ENCODE measurements around the gene CAMK2A.

The CAMK2A gene

GRCh38 chr5:150286820-150287219, 2.8 kb downstream of the CAMK2A start:
- Mint-ChIP-seq H3K27ac (no peak overlapping the region), H3K4me3 (no peak overlapping the region), H3K27me3 (peaks cover 10% of the 10 kb centered on the region in 2 donors), H3K9me3 (no peaks in the 10 kb centered on the region), H3K4me1 (no peaks in the 10 kb centered on the region), H3K36me3 (no peaks in the 10 kb centered on the region)
- DNase-seq (no peak), ATAC-seq (replicated peaks) (peak; percentile 61 to 80)

GRCh38 chr5:150285114-150285513, 4.5 kb downstream of the CAMK2A start:
- no peak for ATAC-seq (replicated peaks)
- Mint-ChIP-seq H3K36me3 (no peaks in the 10 kb centered on the region), H3K4me3 (no peak overlapping the region), H3K9me3 (no peaks in the 10 kb centered on the region), H3K4me1 (no peaks in the 10 kb centered on the region), H3K27ac (no peak overlapping the region), H3K27me3 (peaks cover 6 to 17% of the 10 kb centered on the region in 2 donors)
- no peak for DNase-seq

- DNase-seq, result no peak
- ATAC-seq (replicated peaks), result no peak
- no peaks in the 10 kb centered on the region for H3K36me3 Mint-ChIP-seq
- H3K9me3 Mint-ChIP-seq, result no peaks in the 10 kb centered on the region
- peaks cover 3 to 21% of the 10 kb centered on the region in 2 donors for H3K27me3 Mint-ChIP-seq
- no peak overlapping the region for H3K27ac Mint-ChIP-seq
- H3K4me1 Mint-ChIP-seq, result no peaks in the 10 kb centered on the region
- H3K4me3 Mint-ChIP-seq, result no peak overlapping the region
Observed at GRCh38 chr5:150284311-150284710, 5.3 kb downstream of the CAMK2A start.

GRCh38 chr5:150283904-150284303, 5.7 kb downstream of the CAMK2A start:
- H3K9me3 Mint-ChIP-seq, result no peaks in the 10 kb centered on the region
- no peaks in the 10 kb centered on the region for H3K36me3 Mint-ChIP-seq
- no peak overlapping the region for H3K27ac Mint-ChIP-seq
- no peak overlapping the region for H3K4me3 Mint-ChIP-seq
- H3K27me3 Mint-ChIP-seq, result peaks cover 5 to 23% of the 10 kb centered on the region in 2 donors
- DNase-seq (no peak), ATAC-seq (replicated peaks) (no peak)
- H3K4me1 Mint-ChIP-seq, result no peaks in the 10 kb centered on the region

GRCh38 chr5:150281987-150282386, 7.6 kb downstream of the CAMK2A start:
- H3K4me3 Mint-ChIP-seq, result no peak overlapping the region
- DNase-seq (no peak), ATAC-seq (replicated peaks) (no peak)
- no peak overlapping the region for H3K27ac Mint-ChIP-seq
- no peaks in the 10 kb centered on the region for H3K36me3 Mint-ChIP-seq
- H3K27me3 Mint-ChIP-seq, result peaks cover 5 to 32% of the 10 kb centered on the region in 2 donors
- H3K9me3 Mint-ChIP-seq, result no peaks in the 10 kb centered on the region
- peaks cover 0 to 2% of the 10 kb centered on the region in 2 donors for H3K4me1 Mint-ChIP-seq

- no peak for ATAC-seq (replicated peaks)
- Mint-ChIP-seq H3K36me3 (no peaks in the 10 kb centered on the region), H3K4me3 (no peak overlapping the region)
Observed at GRCh38 chr5:150279330-150280020, 10.1 kb downstream of the CAMK2A start.

GRCh38 chr5:150278916-150279315, 10.7 kb downstream of the CAMK2A start:
- Mint-ChIP-seq H3K4me3 (no peak overlapping the region), H3K27ac (no peak overlapping the region), H3K36me3 (no peaks in the 10 kb centered on the region), H3K27me3 (peaks cover 5 to 28% of the 10 kb centered on the region in 2 donors), H3K9me3 (no peaks in the 10 kb centered on the region), H3K4me1 (peaks cover 0 to 2% of the 10 kb centered on the region in 2 donors)
- DNase-seq (no peak), ATAC-seq (replicated peaks) (no peak)

More at GRCh38 chr5:150279330-150280020, 10.1 kb downstream of the CAMK2A start:
- Mint-ChIP-seq H3K4me1 (peaks cover 0 to 2% of the 10 kb centered on the region in 2 donors), H3K27me3 (peaks cover 5 to 29% of the 10 kb centered on the region in 2 donors), H3K27ac (no peak overlapping the region), H3K9me3 (no peaks in the 10 kb centered on the region)
- no peak for DNase-seq

- ATAC-seq (replicated peaks) (no peak), DNase-seq (no peak)
- no peak overlapping the region for H3K4me3 Mint-ChIP-seq
- no peak overlapping the region for H3K27ac Mint-ChIP-seq
- peaks cover 0 to 2% of the 10 kb centered on the region in 2 donors for H3K4me1 Mint-ChIP-seq
- H3K36me3 Mint-ChIP-seq, result no peaks in the 10 kb centered on the region
- peaks cover 5 to 26% of the 10 kb centered on the region in 2 donors for H3K27me3 Mint-ChIP-seq
- no peaks in the 10 kb centered on the region for H3K9me3 Mint-ChIP-seq
Observed at GRCh38 chr5:150278046-150278730, 11.4 kb downstream of the CAMK2A start.

GRCh38 chr5:150277043-150277442, 12.5 kb downstream of the CAMK2A start:
- Mint-ChIP-seq H3K9me3 (no peaks in the 10 kb centered on the region), H3K4me3 (no peak overlapping the region), H3K27me3 (peaks cover 12 to 30% of the 10 kb centered on the region in 2 donors), H3K4me1 (peaks cover 0 to 2% of the 10 kb centered on the region in 2 donors), H3K27ac (no peak overlapping the region), H3K36me3 (no peaks in the 10 kb centered on the region)
- ATAC-seq (replicated peaks) (no peak), DNase-seq (no peak)

GRCh38 chr5:150274811-150275210, 14.8 kb downstream of the CAMK2A start:
- Mint-ChIP-seq H3K9me3 (no peaks in the 10 kb centered on the region), H3K36me3 (no peaks in the 10 kb centered on the region), H3K4me3 (no peak overlapping the region), H3K4me1 (peaks cover 0 to 2% of the 10 kb centered on the region in 2 donors), H3K27me3 (peaks cover 17 to 18% of the 10 kb centered on the region in 2 donors), H3K27ac (no peak overlapping the region)
- DNase-seq (no peak), ATAC-seq (replicated peaks) (no peak)

GRCh38 chr5:150272531-150272930, 17.0 kb downstream of the CAMK2A start:
- DNase-seq (no peak), ATAC-seq (replicated peaks) (peak; percentile 63 to 69)
- Mint-ChIP-seq H3K4me3 (no peak overlapping the region), H3K4me1 (no peaks in the 10 kb centered on the region), H3K36me3 (no peaks in the 10 kb centered on the region), H3K27me3 (peaks cover 4 to 12% of the 10 kb centered on the region in 2 donors), H3K9me3 (no peaks in the 10 kb centered on the region), H3K27ac (no peak overlapping the region)

- no peak overlapping the region for H3K4me3 Mint-ChIP-seq
- no peaks in the 10 kb centered on the region for H3K4me1 Mint-ChIP-seq
- peaks cover 4 to 12% of the 10 kb centered on the region in 2 donors for H3K27me3 Mint-ChIP-seq
- H3K9me3 Mint-ChIP-seq, result no peaks in the 10 kb centered on the region
- H3K27ac Mint-ChIP-seq, result no peak overlapping the region
- no peak for DNase-seq
- H3K36me3 Mint-ChIP-seq, result no peaks in the 10 kb centered on the region
- no peak for ATAC-seq (replicated peaks)
Observed at GRCh38 chr5:150271923-150272322, 17.6 kb downstream of the CAMK2A start.

- no peaks in the 10 kb centered on the region for H3K4me1 Mint-ChIP-seq
- no peak overlapping the region for H3K4me3 Mint-ChIP-seq
- H3K27me3 Mint-ChIP-seq, result peaks cover 4 to 12% of the 10 kb centered on the region in 2 donors
- no peak overlapping the region for H3K27ac Mint-ChIP-seq
- ATAC-seq (replicated peaks) (no peak), DNase-seq (no peak)
- no peaks in the 10 kb centered on the region for H3K36me3 Mint-ChIP-seq
- H3K9me3 Mint-ChIP-seq, result no peaks in the 10 kb centered on the region
Observed at GRCh38 chr5:150271296-150271692, 18.3 kb downstream of the CAMK2A start.

- H3K4me3 Mint-ChIP-seq, result no peak overlapping the region
- peaks cover 4 to 12% of the 10 kb centered on the region in 2 donors for H3K27me3 Mint-ChIP-seq
- H3K9me3 Mint-ChIP-seq, result no peaks in the 10 kb centered on the region
- ATAC-seq (replicated peaks) (no peak), DNase-seq (no peak)
- no peak overlapping the region for H3K27ac Mint-ChIP-seq
- H3K36me3 Mint-ChIP-seq, result no peaks in the 10 kb centered on the region
- no peaks in the 10 kb centered on the region for H3K4me1 Mint-ChIP-seq
Observed at GRCh38 chr5:150270541-150271295, 18.9 kb downstream of the CAMK2A start.
